Measurements from ENCODE around the gene PSIP1. TPM values are rescaled to one million over a fixed set of nuclear protein-coding genes. Genes with fewer than 3 reads are reported as not detected.

Gene PSIP1
- total and polyA plus RNA-seq, 3 experiments from 2014 or later, result 82.2 to 129 (median 86.3) TPM

DNA sequence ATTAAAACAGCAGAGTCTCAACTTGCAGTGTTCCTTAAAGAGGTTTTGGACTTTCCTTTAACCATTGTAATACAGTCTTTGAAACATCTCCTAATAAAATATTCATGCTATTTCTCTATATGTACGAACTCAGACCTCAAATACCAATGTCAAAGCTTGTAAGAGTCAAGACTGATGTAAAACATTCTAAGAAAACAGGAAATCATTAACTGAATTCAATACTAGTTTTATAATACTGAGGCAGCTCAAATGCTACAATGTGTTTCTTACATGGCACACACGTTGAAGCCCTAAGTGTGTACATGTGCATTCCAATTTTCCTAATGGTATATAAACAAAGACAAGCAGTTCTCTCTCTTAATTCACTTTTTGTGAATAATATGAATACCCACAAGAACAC is 11.6 kb downstream of the PSIP1 start:
- ChIA-PET CTCF (interaction anchor here (0.9 kb wide), 1 partner anchor 12 kb away, joined by 3 read pairs; the partner anchor contains the start of gene PSIP1), POLR2A (interaction anchor here (0.5 to 1.5 kb wide), 2 partner anchors 11 to 21 kb away, joined by 5 to 6 read pairs; partner anchors contain the start of gene PSIP1)
- Mint-ChIP-seq H3K4me1 (peaks cover 66 to 88% (median 79%) of the 10 kb centered on the region in 3 donors), H3K27ac (peak overlapping the region; percentile 11 to 77 (median 40)), H3K9me3 (no peaks in the 10 kb centered on the region), H3K36me3 (peaks cover 4 to 59% (median 22%) of the 10 kb centered on the region in 3 donors), H3K27me3 (no peaks in the 10 kb centered on the region), H3K4me3 (peak overlapping the region in 5 of 7 donors; percentile 6 to 74 (median 39))
- Histone ChIP-seq H3K9me3 (ENCODE audit: low read length) (no peaks in the 10 kb centered on the region), H3K4me3 (ENCODE audit: low read length) (no peak overlapping the region), H3K27me3 (ENCODE audit: insufficient read depth, low read length, poor library complexity, severe bottlenecking) (no peaks in the 10 kb centered on the region), H3K4me1 (ENCODE audit: insufficient read depth, low read length) (peaks cover 31% of the 10 kb centered on the region), H3K36me3 (ENCODE audit: insufficient read depth, low read length) (peaks cover 5% of the 10 kb centered on the region), H3K27ac (ENCODE audit: low read depth, low read length) (no peak overlapping the region)
- no peak for DNase-seq

DNA sequence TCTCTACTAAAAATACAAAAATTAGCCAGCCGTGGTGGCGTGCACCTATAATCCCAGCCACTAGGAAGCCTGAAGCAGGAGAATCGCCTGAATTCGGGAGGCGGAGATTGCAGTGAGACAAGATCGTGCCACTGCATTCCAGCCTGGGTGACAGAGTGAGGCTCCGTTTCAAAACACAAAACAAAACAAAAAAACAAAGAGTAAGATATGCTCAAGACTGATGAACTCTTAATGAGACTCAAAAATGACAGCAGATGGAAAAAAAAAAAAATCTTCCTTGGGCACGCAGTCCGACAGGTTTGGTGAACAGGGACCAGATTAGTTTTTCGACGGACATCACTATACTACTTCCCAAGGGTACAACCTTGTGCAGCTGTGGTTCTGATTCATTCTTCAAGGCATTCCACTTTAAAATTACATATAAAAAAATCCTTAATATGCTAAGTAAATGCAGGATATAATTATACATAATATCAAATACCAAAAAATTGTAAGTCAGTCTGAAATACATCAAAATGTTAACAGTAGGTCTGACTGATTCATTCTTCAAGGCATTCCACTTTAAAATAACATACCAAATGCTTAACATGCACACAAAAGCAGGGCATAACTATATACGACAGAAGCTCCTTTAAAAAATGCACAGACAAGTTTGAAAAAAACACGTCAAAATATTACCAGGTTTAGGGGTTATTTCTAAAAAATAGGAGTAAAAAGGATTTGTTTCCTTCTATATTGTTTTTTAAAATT is 12.3 kb downstream of the PSIP1 start:
- no peaks in the 10 kb centered on the region for H3K9me3 ChIP-seq (ENCODE audit: low read length)
- peaks cover 64 to 89% (median 77%) of the 10 kb centered on the region in 3 donors for H3K4me1 Mint-ChIP-seq
- no peaks in the 10 kb centered on the region for H3K27me3 ChIP-seq (ENCODE audit: insufficient read depth, low read length, poor library complexity, severe bottlenecking)
- no peaks in the 10 kb centered on the region for H3K27me3 Mint-ChIP-seq
- no peak overlapping the region for H3K27ac ChIP-seq (ENCODE audit: low read depth, low read length)
- no peak overlapping the region for H3K4me3 ChIP-seq (ENCODE audit: low read length)
- H3K36me3 Mint-ChIP-seq, result peaks cover under 1 to 59% (median 22%) of the 10 kb centered on the region in 3 donors
- CTCF ChIA-PET, result interaction anchor here (0.9 kb wide), 1 partner anchor 12 kb away, joined by 3 read pairs; the partner anchor contains the start of gene PSIP1
- POLR2A ChIA-PET, result interaction anchor here (1.5 kb wide), 1 partner anchor 12 kb away, joined by 5 read pairs; the partner anchor contains the start of gene PSIP1
- H3K36me3 ChIP-seq (ENCODE audit: insufficient read depth, low read length), result peaks cover 5% of the 10 kb centered on the region
- no peak overlapping the region for H3K4me3 Mint-ChIP-seq
- H3K4me1 ChIP-seq (ENCODE audit: insufficient read depth, low read length), result peaks cover 26% of the 10 kb centered on the region
- H3K27ac Mint-ChIP-seq, result peak overlapping the region in 2 of 8 donors; percentile 21 to 46
- H3K9me3 Mint-ChIP-seq, result no peaks in the 10 kb centered on the region
- no peak for DNase-seq

DNA sequence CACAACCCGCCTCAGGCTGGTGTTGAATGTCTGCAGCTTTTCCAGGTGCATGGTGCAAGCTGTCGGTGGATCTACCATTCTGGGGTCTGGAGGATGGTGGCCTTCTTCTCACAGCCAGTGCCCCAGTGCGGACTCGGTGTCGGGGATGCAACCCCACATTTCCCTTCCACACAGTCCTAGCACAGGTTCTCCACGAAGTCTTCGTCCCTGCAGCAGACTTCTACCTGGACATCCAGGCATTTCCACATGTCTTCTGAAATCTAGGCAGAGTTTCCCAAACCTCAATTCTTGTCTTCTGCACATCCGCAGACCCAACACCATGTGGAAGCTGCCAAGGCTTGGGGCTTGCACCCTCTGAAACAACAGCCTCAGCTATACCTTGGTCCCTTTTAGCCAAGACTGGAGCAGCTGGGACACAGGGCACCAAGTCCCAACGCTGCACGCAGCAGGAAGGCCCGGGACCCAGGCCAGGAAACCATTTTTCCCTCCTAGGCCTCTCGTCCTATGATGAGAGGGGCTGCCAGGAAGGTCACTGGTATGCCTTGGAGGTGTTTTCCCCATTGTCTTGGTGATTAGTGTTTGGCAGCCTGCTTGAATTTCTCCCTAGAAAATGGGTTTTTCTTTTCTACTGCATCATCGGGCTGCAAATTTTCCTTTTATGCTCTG is 18.2 kb downstream of the PSIP1 start:
- H3K4me1 ChIP-seq (ENCODE audit: insufficient read depth, low read length), result peaks cover 6% of the 10 kb centered on the region
- peaks cover 3% of the 10 kb centered on the region for H3K36me3 ChIP-seq (ENCODE audit: insufficient read depth, low read length)
- no peaks in the 10 kb centered on the region for H3K27me3 ChIP-seq (ENCODE audit: insufficient read depth, low read length, poor library complexity, severe bottlenecking)
- ChIA-PET CTCF (no interaction called here), POLR2A (no interaction called here)
- Mint-ChIP-seq H3K27me3 (no peaks in the 10 kb centered on the region), H3K4me1 (peaks cover 41 to 71% (median 59%) of the 10 kb centered on the region in 3 donors), H3K4me3 (no peak overlapping the region), H3K9me3 (peaks cover 0 to 4% (median 0%) of the 10 kb centered on the region in 5 donors), H3K36me3 (peaks cover 5 to 67% (median 18%) of the 10 kb centered on the region in 3 donors), H3K27ac (peak overlapping the region in 3 of 8 donors; percentile 53 to 92 (median 75))
- no peak overlapping the region for H3K27ac ChIP-seq (ENCODE audit: low read depth, low read length)
- H3K9me3 ChIP-seq (ENCODE audit: low read length), result no peaks in the 10 kb centered on the region
- no peak overlapping the region for H3K4me3 ChIP-seq (ENCODE audit: low read length)
- DNase-seq, result no peak

DNA sequence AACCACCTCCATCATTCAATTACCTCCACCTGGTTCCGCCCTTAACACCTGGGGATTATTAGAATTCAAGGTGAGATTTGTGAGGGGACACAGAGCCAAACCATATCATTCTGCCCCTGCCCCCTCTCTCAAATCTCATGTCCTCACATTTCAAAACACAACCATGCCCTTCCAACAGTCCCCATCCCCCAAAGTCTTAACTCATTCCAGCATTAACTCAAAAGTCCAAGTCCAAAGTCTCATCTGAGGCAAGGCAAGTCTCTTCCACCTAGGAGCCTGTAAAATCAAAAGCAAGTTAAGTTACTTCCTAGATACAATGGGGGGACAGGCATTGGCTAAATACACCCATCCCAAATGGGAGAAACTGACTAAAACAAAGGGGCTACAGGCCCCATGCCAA is 18.8 kb downstream of the PSIP1 start:
- Mint-ChIP-seq H3K36me3 (peaks cover 5 to 64% (median 20%) of the 10 kb centered on the region in 3 donors), H3K4me3 (no peak overlapping the region), H3K27ac (peak overlapping the region in 5 of 8 donors; percentile 51 to 85 (median 82)), H3K4me1 (peaks cover 41 to 68% (median 64%) of the 10 kb centered on the region in 3 donors), H3K27me3 (no peaks in the 10 kb centered on the region), H3K9me3 (peaks cover 0 to 4% (median 0%) of the 10 kb centered on the region in 5 donors)
- no peak for DNase-seq
- no peak overlapping the region for H3K4me3 ChIP-seq (ENCODE audit: low read length)
- H3K9me3 ChIP-seq (ENCODE audit: low read length), result no peaks in the 10 kb centered on the region
- peaks cover 3% of the 10 kb centered on the region for H3K36me3 ChIP-seq (ENCODE audit: insufficient read depth, low read length)
- ChIA-PET CTCF (no interaction called here), POLR2A (no interaction called here)
- no peak overlapping the region for H3K27ac ChIP-seq (ENCODE audit: low read depth, low read length)
- peaks cover 6% of the 10 kb centered on the region for H3K4me1 ChIP-seq (ENCODE audit: insufficient read depth, low read length)
- H3K27me3 ChIP-seq (ENCODE audit: insufficient read depth, low read length, poor library complexity, severe bottlenecking), result no peaks in the 10 kb centered on the region

DNA sequence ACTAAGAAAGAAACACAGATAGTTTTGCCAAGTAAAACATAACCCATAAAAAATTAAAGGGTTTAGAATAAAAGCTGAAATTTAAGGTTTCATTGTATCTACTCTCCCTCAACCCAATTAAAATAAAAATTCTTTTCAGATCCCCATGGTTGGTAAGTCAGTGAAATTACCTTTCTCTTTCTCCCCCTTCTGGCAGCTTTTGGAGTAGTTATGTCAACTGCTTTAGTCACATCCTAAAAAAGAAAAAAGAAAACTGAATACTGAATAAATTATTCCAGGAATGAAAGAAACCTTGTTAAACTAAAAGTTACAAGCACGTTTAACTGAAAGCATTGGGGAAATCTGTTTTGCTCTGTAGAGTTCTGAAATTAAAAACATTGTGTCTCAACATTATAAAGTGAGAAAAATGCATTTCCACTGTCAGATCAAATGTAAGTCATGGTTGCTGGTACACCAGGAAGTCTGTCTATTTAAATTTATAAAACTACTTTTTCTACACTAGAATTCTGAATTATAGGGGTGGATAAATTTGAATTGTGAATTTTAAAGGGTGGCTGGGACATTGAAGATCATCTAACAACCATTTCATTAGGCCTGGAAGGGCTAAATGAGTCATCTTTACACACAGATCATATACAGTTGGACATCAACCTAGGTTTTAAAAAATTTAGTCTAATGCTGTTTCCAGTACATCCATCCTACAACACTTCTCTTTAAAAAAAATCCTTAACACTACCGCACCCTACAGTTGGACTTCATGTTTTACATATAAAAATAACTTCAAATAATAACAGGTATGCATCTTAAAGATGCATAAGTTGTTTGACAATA is 24.7 kb downstream of the PSIP1 start:
- H3K4me1 Mint-ChIP-seq, result peaks cover 27 to 59% (median 57%) of the 10 kb centered on the region in 3 donors
- Histone ChIP-seq H3K4me1 (ENCODE audit: insufficient read depth, low read length) (no peaks in the 10 kb centered on the region), H3K36me3 (ENCODE audit: insufficient read depth, low read length) (peaks cover 11% of the 10 kb centered on the region)

DNA sequence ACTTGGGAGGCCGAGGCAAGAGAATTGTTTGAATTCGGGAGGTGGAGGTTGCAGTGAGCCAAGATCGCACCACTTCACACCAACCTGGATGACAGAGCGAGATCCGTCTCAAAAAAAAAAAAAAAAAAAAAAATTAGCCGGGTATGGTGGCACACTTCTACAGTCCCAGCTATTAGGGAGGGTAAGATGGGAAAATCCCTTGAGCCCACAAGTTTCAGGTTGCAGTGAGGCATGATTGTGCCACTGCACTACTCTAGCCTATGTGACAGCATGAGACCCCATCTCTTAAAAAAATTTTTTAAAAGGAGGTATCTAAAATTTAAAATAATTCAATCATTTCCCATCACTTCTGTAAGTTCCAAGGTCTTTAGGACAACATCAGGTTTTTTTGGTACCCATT is 26.0 kb downstream of the PSIP1 start:
- Mint-ChIP-seq H3K36me3 (peaks cover 0 to 68% (median 15%) of the 10 kb centered on the region in 3 donors), H3K9me3 (no peaks in the 10 kb centered on the region), H3K27ac (peak overlapping the region in 1 of 8 donors; percentile 71), H3K4me3 (no peak overlapping the region), H3K27me3 (no peaks in the 10 kb centered on the region), H3K4me1 (peaks cover 26 to 60% (median 54%) of the 10 kb centered on the region in 3 donors)
- ChIA-PET CTCF (no interaction called here), POLR2A (no interaction called here)
- Histone ChIP-seq H3K4me3 (ENCODE audit: low read length) (no peak overlapping the region), H3K9me3 (ENCODE audit: low read length) (no peaks in the 10 kb centered on the region), H3K4me1 (ENCODE audit: insufficient read depth, low read length) (no peaks in the 10 kb centered on the region), H3K27ac (ENCODE audit: low read depth, low read length) (no peak overlapping the region), H3K27me3 (ENCODE audit: insufficient read depth, low read length, poor library complexity, severe bottlenecking) (no peaks in the 10 kb centered on the region), H3K36me3 (ENCODE audit: insufficient read depth, low read length) (peaks cover 10% of the 10 kb centered on the region)
- DNase-seq, result no peak

More for the DNA sequence above, 24.7 kb downstream of the PSIP1 start:
- no peak overlapping the region for H3K4me3 Mint-ChIP-seq
- no peaks in the 10 kb centered on the region for H3K9me3 Mint-ChIP-seq
- CTCF ChIA-PET, result no interaction called here
- H3K9me3 ChIP-seq (ENCODE audit: low read length), result no peaks in the 10 kb centered on the region
- H3K27me3 Mint-ChIP-seq, result no peaks in the 10 kb centered on the region
- peaks cover 0 to 69% (median 19%) of the 10 kb centered on the region in 3 donors for H3K36me3 Mint-ChIP-seq
- peak in 2 of 5 donors; percentile 2 to 24 for DNase-seq
- H3K27ac ChIP-seq (ENCODE audit: low read depth, low read length), result no peak overlapping the region
- H3K4me3 ChIP-seq (ENCODE audit: low read length), result no peak overlapping the region
- peak overlapping the region in 5 of 8 donors; percentile 9 to 73 (median 53) for H3K27ac Mint-ChIP-seq
- H3K27me3 ChIP-seq (ENCODE audit: insufficient read depth, low read length, poor library complexity, severe bottlenecking), result no peaks in the 10 kb centered on the region
- POLR2A ChIA-PET, result no interaction called here

DNA sequence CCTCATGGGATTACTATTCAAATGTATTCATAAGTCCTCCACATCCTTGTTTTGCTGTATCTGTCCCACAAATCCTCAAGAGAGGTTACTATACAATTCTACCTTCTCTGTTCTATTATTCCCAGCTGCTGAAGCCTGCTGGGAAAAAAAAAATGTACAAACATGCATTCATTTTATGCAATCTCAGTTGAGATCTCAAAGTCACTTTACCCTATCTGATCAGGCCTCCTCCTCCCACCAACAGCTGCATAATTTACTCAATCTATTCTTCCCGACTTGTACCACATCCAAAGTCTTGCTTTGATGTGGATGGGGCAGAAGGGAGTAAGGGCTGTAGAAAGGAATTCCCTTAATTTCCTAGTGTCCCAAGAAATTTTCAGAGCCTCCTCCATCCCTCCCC is 28.6 kb downstream of the PSIP1 start:
- H3K9me3 ChIP-seq (ENCODE audit: low read length), result no peaks in the 10 kb centered on the region
- CTCF ChIA-PET, result no interaction called here
- Mint-ChIP-seq H3K27ac (peak overlapping the region in 6 of 8 donors; percentile 0 to 64 (median 10)), H3K9me3 (no peaks in the 10 kb centered on the region), H3K4me3 (no peak overlapping the region), H3K27me3 (no peaks in the 10 kb centered on the region), H3K4me1 (peaks cover 29 to 57% (median 53%) of the 10 kb centered on the region in 3 donors), H3K36me3 (peaks cover 0 to 59% (median 12%) of the 10 kb centered on the region in 3 donors)
- no peaks in the 10 kb centered on the region for H3K4me1 ChIP-seq (ENCODE audit: insufficient read depth, low read length)
- H3K36me3 ChIP-seq (ENCODE audit: insufficient read depth, low read length), result peaks cover 13% of the 10 kb centered on the region
- no peak overlapping the region for H3K27ac ChIP-seq (ENCODE audit: low read depth, low read length)
- no peak for DNase-seq
- POLR2A ChIA-PET, result no interaction called here
- no peak overlapping the region for H3K4me3 ChIP-seq (ENCODE audit: low read length)
- H3K27me3 ChIP-seq (ENCODE audit: insufficient read depth, low read length, poor library complexity, severe bottlenecking), result no peaks in the 10 kb centered on the region
